ENCODE data around the gene UTS2B. TPM values are rescaled to one million over a fixed set of nuclear protein-coding genes. Genes with fewer than 3 reads are reported as not detected.

The UTS2B gene
- total RNA-seq, 2 experiments from 2014 or later, result not detected

DNA sequence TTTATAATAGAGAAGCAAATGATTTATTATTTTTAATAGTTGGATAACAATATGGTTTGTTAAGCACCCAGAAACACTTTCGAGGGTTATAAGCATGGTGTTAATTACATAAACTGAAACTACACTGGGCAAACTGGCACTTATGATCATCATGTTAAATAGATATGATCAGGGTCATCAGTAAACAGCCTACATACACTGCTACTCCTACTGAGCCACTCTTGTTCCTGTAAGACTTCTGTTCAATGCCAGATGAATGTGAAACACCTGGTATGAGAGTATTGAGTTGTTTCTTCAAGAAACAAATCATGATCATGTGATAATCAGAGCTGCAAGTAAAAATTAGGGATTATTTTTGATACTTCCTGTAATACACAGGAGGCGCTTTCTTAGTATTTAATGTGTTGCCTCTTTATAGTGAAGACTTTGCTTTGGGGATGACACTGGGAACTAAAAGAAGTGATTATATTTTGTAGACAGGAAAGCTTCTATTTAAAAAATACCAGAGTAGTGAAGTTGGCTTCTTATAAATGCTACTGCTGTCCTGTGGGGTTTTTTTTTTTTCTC lies 32.3 kb upstream of the UTS2B start:
- ChIA-PET CTCF (no interaction called here), POLR2A (no interaction called here)
- DNase-seq (no peak), ATAC-seq (no peak)
- no peaks in the 10 kb centered on the region for H3K9me3 Mint-ChIP-seq (ENCODE audit: insufficient read depth)
- H3K27ac Mint-ChIP-seq, result no peak overlapping the region
- peaks cover 3% of the 10 kb centered on the region for H3K4me1 Mint-ChIP-seq (ENCODE audit: low read depth)
- H3K36me3 Mint-ChIP-seq (ENCODE audit: low read depth), result no peaks in the 10 kb centered on the region
- no peak overlapping the region for H3K4me3 Mint-ChIP-seq
- no peaks in the 10 kb centered on the region for H3K27me3 Mint-ChIP-seq (ENCODE audit: low read depth)

DNA sequence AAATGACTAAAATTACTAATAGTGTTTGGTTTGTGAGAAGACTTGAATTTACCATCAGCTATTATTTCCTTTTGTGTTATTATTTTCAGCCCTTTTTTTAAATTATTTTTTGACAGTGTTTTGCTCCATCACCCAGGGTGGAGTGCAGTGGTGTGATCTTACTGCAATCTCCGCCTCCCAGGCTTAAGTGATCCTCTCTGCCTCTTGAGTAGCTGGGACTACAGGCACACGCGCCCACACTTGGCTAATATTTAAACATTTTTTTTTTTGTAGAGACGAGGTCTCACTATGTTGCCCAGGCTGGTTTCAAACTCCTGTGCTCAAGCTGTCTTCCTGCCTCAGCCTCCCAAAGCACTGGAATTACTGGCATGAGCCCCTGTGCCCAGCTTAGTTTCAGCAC lies 31.7 kb upstream of the UTS2B start:
- Mint-ChIP-seq H3K27me3 (ENCODE audit: low read depth) (no peaks in the 10 kb centered on the region), H3K4me3 (no peak overlapping the region), H3K4me1 (ENCODE audit: low read depth) (peaks cover 3% of the 10 kb centered on the region), H3K36me3 (ENCODE audit: low read depth) (no peaks in the 10 kb centered on the region), H3K27ac (no peak overlapping the region), H3K9me3 (ENCODE audit: insufficient read depth) (no peaks in the 10 kb centered on the region)
- ATAC-seq (no peak), DNase-seq (no peak)
- POLR2A ChIA-PET, result no interaction called here
- CTCF ChIA-PET, result no interaction called here

DNA sequence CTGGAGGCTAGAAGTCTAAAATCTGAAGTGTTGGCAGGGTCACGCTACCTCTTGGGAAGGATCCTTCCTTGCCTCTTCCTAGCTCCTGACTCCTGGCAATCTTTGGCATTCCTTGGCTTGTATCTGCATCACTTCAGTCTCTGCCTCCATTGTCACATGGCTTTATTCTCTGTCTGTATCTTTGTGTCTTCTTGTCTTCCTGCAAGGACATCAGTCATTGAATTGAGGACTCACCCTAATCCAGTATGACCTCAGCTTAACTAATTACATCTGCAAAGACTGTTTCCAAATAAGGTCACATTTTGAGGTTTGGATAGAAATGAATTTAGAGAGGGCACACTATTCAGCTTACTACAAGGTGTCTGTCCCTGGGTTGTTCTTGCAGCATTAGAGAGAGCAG lies 31.1 kb upstream of the UTS2B start:
- ChIA-PET POLR2A (no interaction called here), CTCF (no interaction called here)
- no peak for ATAC-seq
- Mint-ChIP-seq H3K9me3 (ENCODE audit: insufficient read depth) (no peaks in the 10 kb centered on the region), H3K4me3 (no peak overlapping the region), H3K27ac (no peak overlapping the region), H3K36me3 (ENCODE audit: low read depth) (no peaks in the 10 kb centered on the region), H3K4me1 (ENCODE audit: low read depth) (peaks cover 3% of the 10 kb centered on the region), H3K27me3 (ENCODE audit: low read depth) (no peaks in the 10 kb centered on the region)
- DNase-seq, result no peak

DNA sequence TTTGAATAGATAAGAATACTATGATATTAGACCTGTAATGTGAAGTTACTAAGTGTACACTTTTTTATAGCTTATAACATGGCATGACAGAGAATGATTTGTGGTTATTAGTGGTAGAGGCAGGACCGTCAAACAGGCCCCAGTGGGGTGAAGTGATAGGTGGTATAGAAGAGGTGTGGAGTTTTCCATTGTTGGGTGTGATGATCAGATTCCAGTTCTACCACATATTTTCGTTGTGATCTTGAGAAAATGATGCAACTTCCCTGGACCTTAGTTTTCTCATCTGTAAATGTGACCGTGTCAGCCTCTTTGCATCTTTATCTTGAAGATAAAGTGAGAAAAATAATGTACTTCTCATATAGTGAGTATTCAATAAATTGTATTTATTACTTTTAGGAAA lies 30.3 kb upstream of the UTS2B start:
- DNase-seq, result no peak
- POLR2A ChIA-PET, result no interaction called here

DNA sequence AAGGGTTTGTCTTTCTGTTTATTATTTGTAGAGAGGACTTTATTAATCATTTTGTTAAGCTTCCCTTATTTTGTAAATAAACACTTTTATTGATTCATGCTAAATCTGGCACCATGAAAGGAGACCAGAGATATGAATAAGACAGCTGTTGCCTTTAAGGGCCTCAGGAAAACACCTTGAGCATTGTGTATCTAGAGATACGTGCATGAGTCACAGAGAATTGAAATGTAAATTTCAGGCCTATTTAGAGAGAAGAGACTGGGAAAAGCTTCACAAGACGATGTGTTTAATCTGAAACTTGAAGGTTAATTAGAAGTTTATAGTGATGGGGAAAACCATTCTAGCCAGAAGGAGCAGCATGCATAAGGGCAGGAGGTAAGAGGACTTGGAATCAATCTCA lies 28.6 kb upstream of the UTS2B start:
- POLR2A ChIA-PET, result no interaction called here
- Mint-ChIP-seq H3K36me3 (ENCODE audit: low read depth) (no peaks in the 10 kb centered on the region), H3K4me1 (ENCODE audit: low read depth) (peaks cover 3% of the 10 kb centered on the region)

More for the DNA sequence above, 30.3 kb upstream of the UTS2B start:
- Mint-ChIP-seq H3K27ac (no peak overlapping the region), H3K9me3 (ENCODE audit: insufficient read depth) (no peaks in the 10 kb centered on the region), H3K36me3 (ENCODE audit: low read depth) (no peaks in the 10 kb centered on the region), H3K4me3 (no peak overlapping the region), H3K27me3 (ENCODE audit: low read depth) (no peaks in the 10 kb centered on the region), H3K4me1 (ENCODE audit: low read depth) (peaks cover 3% of the 10 kb centered on the region)
- no peak for ATAC-seq
- CTCF ChIA-PET, result no interaction called here

DNA sequence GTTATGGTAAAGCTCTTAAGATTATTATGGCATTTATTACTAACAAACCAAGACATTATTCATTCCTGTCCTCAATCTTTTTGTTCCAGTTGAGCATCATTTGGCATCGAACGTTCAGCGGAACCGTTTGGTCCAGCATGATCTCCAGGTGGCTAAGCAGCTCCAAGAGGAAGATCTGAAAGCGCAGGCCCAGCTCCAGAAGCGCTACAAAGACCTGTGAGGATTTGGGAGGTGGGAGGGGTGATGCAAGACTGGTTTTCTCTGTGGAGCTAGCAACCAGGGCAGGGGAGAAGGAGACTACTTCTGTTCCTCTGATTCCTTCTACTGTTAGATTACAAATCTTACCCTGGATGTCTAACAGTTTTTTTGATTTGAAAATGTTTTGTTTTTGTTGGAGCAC lies 27.6 kb upstream of the UTS2B start:
- Mint-ChIP-seq H3K27ac (no peak overlapping the region), H3K9me3 (ENCODE audit: insufficient read depth) (no peaks in the 10 kb centered on the region), H3K36me3 (ENCODE audit: low read depth) (no peaks in the 10 kb centered on the region), H3K4me3 (no peak overlapping the region), H3K27me3 (ENCODE audit: low read depth) (no peaks in the 10 kb centered on the region), H3K4me1 (ENCODE audit: low read depth) (peaks cover 3% of the 10 kb centered on the region)
- DNase-seq, result no peak
- CTCF ChIA-PET, result no interaction called here
- no peak for ATAC-seq
- POLR2A ChIA-PET, result no interaction called here

More for the DNA sequence above, 28.6 kb upstream of the UTS2B start:
- Mint-ChIP-seq H3K27ac (no peak overlapping the region), H3K27me3 (ENCODE audit: low read depth) (no peaks in the 10 kb centered on the region), H3K9me3 (ENCODE audit: insufficient read depth) (no peaks in the 10 kb centered on the region), H3K4me3 (no peak overlapping the region)
- ATAC-seq (no peak), DNase-seq (no peak)
- CTCF ChIA-PET, result no interaction called here

DNA sequence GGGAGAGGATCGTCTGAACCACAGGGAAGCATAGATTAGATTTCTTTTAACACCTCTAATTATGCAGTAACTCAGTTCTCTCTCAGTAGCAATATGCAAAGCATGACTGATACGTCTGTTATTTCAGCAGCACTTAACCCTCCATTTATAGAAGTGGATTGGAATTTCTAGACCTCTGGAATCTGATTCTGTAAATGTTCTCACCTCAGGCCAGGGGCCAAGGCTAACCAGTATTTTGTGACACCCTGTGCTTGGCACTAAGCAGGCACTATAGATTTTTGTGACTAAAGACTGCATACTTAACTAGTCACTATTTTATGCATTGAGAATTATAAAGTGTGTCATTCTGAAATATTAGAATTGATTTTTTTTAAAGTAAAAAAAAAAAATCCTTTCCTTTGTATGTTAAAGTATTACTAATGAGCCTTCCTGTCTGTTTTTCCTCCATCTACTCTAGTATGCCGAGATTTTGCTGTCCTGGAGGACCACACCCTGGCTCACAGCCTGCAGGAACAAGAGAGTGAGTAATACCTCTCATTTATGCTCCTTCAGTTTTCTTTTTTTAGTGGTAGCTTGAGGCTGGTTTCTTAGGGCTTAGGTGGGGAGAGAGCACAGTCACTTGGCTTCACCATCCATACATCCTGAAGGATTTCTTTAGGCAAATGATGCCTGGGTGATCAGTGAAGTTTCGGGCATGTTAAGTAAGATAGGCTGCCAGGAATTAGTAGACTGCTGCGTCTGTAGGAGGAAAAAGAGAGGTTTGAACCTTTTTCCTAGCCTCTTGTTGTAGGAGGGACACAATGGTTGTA lies 26.5 kb upstream of the UTS2B start:
- Mint-ChIP-seq H3K9me3 (ENCODE audit: insufficient read depth) (no peaks in the 10 kb centered on the region), H3K27me3 (ENCODE audit: low read depth) (no peaks in the 10 kb centered on the region), H3K4me3 (no peak overlapping the region), H3K4me1 (ENCODE audit: low read depth) (peaks cover 3% of the 10 kb centered on the region), H3K36me3 (ENCODE audit: low read depth) (no peaks in the 10 kb centered on the region), H3K27ac (no peak overlapping the region)
- DNase-seq (no peak), ATAC-seq (no peak)
- POLR2A ChIA-PET, result no interaction called here
- CTCF ChIA-PET, result no interaction called here

DNA sequence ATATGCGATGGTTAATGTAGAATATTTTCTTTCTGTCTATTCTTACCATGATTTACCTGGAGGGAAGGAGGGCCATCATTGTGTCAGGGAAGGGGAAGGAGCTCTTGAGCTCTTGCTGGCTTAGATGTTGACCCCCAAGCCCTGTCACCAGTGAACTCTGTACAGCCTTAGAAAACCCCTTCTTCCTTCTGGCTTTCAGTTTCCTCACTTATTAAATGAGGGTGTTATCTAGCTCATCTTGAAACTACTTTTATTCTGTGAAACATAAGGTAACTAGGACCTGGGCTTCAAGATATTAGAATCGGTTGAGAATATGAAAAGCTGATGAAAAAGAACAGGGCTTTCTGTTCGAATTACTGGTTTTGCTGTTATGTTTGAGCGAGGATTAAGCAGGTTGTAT lies 25.1 kb upstream of the UTS2B start:
- DNase-seq (no peak), ATAC-seq (no peak)
- Mint-ChIP-seq H3K4me1 (ENCODE audit: low read depth) (peaks cover 3% of the 10 kb centered on the region), H3K27me3 (ENCODE audit: low read depth) (no peaks in the 10 kb centered on the region), H3K27ac (no peak overlapping the region), H3K36me3 (ENCODE audit: low read depth) (no peaks in the 10 kb centered on the region), H3K4me3 (no peak overlapping the region), H3K9me3 (ENCODE audit: insufficient read depth) (no peaks in the 10 kb centered on the region)
- CTCF ChIA-PET, result no interaction called here
- POLR2A ChIA-PET, result no interaction called here

DNA sequence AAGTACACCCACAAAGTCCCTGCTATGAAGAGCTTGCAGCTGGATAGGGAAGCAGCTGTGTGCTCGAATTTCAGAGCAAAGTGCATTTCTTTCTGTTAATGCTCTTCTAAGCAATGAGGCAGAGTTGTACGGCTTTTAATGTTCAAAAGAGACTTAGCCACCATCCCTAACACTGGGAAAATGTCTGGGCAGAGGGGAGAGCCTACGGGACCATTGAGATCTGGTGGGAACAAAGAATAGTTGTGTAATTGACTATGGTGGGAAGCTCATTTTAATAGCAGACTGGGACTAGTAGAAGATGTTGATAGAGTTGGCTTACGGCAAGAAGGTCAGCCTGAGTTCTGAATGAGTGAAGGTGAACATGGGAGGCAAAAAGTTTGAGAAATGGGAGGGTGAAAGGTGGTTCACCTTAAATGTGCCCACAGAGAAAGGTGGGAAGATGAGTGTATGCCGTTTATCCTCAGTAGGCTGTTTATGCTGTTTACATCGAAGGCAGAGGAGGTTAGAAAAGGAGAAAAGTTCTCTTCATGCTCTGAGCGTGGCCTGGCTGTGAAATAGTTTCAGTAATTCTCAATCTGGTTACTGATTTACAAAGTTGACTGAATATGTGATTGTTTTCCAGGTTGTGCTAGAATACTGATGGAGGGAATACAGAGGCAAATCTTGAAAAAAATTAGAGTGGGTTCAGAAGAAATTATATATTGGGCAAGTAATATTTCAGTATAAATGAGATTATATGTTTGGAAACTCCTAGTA lies 22.9 kb upstream of the UTS2B start:
- ChIA-PET CTCF (no interaction called here), POLR2A (no interaction called here)
- ATAC-seq (no peak), DNase-seq (no peak)
- H3K27ac Mint-ChIP-seq, result no peak overlapping the region
- H3K27me3 Mint-ChIP-seq (ENCODE audit: low read depth), result no peaks in the 10 kb centered on the region
- no peaks in the 10 kb centered on the region for H3K36me3 Mint-ChIP-seq (ENCODE audit: low read depth)
- peaks cover under 1% of the 10 kb centered on the region for H3K4me1 Mint-ChIP-seq (ENCODE audit: low read depth)
- no peak overlapping the region for H3K4me3 Mint-ChIP-seq
- H3K9me3 Mint-ChIP-seq (ENCODE audit: insufficient read depth), result no peaks in the 10 kb centered on the region

DNA sequence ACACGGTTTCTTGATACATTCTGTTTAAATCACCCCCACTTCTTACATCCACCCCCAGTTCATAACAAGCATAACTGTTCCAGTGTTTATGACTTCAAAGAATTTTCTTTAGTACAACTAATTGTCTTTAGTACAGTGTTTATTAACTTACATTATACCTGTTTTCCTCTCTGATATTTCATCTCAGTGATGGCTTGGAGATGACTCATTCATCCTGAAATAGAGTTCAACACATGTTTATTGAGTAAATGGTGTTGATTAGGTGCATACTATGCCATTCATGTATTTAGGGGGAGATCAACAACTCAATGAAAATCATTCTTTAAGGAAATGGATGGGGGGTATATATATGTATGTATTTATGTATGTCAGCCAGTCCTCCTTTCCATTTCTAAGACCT lies 21.7 kb upstream of the UTS2B start:
- Mint-ChIP-seq H3K36me3 (ENCODE audit: low read depth) (no peaks in the 10 kb centered on the region), H3K9me3 (ENCODE audit: insufficient read depth) (no peaks in the 10 kb centered on the region), H3K4me1 (ENCODE audit: low read depth) (no peaks in the 10 kb centered on the region), H3K27me3 (ENCODE audit: low read depth) (no peaks in the 10 kb centered on the region), H3K4me3 (no peak overlapping the region), H3K27ac (no peak overlapping the region)
- no peak for ATAC-seq
- ChIA-PET POLR2A (no interaction called here), CTCF (no interaction called here)
- DNase-seq, result no peak

DNA sequence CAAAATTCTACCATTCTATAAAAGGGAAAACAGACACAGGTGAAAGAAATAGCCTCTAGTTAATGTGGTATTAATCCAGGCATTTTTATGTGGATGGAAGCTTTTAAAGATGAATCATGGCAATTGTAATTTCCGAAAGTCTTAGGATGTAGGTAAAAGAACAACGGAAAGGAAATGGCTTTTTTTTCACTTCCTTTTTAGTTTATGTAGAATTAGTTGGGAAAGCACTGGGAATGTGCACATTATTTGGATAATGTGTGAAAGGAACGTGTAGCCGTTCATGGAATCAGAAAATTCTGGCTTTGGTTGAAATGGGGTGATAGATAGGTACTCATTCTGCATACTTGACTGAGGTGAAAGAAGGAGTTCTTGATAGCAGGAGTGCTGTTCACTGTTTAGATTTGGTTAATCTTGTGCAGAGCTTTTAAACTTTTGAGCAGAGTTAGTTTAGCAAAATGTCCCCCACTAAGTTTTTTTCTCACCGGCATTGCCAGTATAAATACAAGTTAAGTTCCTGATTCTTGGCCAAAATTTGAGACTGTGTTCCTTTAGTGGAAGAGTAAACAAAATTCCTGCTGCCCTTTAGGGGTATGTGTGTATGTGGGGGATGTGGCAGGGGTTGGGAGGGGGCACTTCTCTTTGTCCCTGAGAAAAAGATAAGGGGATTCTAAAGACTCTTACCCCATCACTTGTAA lies 20.2 kb upstream of the UTS2B start:
- Mint-ChIP-seq H3K36me3 (ENCODE audit: low read depth) (no peaks in the 10 kb centered on the region), H3K27me3 (ENCODE audit: low read depth) (no peaks in the 10 kb centered on the region), H3K4me1 (ENCODE audit: low read depth) (no peaks in the 10 kb centered on the region), H3K27ac (no peak overlapping the region), H3K9me3 (ENCODE audit: insufficient read depth) (no peaks in the 10 kb centered on the region), H3K4me3 (no peak overlapping the region)
- ChIA-PET POLR2A (no interaction called here), CTCF (no interaction called here)
- DNase-seq (no peak), ATAC-seq (no peak)

DNA sequence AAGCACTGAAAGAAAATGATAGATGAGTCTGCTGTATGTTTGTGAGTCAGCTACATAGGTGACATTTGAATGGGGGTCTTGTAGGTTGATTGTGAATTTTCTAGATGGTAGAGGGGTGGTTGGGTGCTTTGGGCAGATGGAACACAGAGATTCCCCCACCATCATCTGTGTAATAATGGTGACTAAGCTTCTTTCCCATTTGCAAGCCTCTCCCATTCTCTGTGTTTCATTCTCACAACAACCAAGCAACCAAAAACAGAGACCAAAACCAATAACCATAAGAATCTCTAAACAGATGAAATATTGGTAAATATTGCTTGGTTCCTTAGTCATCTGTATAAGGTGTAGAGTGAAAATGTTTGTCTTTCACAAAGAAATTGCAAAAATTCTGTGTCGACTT lies 17.8 kb upstream of the UTS2B start:
- Mint-ChIP-seq H3K4me1 (ENCODE audit: low read depth) (no peaks in the 10 kb centered on the region), H3K4me3 (no peak overlapping the region), H3K36me3 (ENCODE audit: low read depth) (no peaks in the 10 kb centered on the region), H3K27ac (no peak overlapping the region), H3K27me3 (ENCODE audit: low read depth) (no peaks in the 10 kb centered on the region), H3K9me3 (ENCODE audit: insufficient read depth) (no peaks in the 10 kb centered on the region)
- ChIA-PET CTCF (no interaction called here), POLR2A (no interaction called here)
- ATAC-seq (no peak), DNase-seq (no peak)
